Measurements from ENCODE around the gene TYK2. TPM values are rescaled to one million over a fixed set of nuclear protein-coding genes. Genes with fewer than 3 reads are reported as not detected.

TYK2 gene
- total and polyA plus RNA-seq, 2 of the 13 experiments (the other 11 are each of a cell fraction or from before 2014, with no cell fraction given), result 38.8 to 60.1 TPM

DNA sequence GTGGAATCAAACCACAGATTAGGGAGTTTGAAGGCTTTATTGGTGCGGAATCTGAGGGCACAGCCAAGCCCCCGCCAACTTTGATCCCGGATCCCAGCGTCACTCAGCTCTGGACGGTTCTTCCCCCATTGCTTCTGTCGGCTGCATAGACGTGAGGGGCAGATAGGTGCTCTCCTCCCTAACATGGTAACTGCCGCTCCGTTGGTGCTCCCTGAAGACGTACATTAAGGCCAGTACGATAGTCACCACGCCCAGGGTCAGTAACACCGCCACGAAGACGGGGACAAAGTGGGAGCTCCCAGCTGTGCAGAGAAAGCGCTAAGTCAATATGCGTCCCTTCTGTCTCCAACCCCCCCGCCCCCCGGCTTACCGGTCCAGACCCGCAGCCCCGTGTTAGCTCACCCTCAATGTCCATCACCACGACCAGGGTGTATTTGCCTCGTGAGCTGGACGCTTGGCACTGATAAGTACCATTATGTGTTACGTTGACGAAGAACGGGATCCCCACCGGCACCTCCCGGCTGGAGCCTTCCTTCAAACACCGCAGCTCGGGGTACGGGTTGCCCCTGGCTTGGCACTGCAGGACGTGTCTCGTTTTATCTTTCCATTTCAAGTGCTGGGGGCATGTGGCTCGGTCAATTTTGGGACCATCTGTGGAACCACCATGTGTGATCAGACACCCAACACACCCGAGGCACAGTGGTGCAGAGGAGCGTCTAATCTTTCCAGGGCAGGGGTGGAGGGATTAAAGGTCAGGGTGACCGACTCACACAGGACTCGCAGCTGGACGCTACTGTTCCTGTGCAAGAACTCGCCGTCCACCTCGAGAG is 46.4 kb downstream of the TYK2 start (continued):
- TF ChIP-seq, protein P1, sequence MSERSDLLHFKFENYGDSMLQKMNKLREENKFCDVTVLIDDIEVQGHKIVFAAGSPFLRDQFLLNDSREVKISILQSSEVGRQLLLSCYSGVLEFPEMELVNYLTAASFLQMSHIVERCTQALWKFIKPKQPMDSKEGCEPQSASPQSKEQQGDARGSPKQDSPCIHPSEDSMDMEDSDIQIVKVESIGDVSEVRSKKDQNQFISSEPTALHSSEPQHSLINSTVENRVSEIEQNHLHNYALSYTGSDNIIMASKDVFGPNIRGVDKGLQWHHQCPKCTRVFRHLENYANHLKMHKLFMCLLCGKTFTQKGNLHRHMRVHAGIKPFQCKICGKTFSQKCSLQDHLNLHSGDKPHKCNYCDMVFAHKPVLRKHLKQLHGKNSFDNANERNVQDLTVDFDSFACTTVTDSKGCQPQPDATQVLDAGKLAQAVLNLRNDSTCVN (CRISPR knock-in tag; IDR thresholded peaks at IDR 0.05; ENCODE audit: borderline replicate concordance), result no peak
- no peak for TF ChIP-seq SMAD3 (CRISPR knock-in tag; IDR thresholded peaks at IDR 0.05)
- TF ChIP-seq, protein P2, sequence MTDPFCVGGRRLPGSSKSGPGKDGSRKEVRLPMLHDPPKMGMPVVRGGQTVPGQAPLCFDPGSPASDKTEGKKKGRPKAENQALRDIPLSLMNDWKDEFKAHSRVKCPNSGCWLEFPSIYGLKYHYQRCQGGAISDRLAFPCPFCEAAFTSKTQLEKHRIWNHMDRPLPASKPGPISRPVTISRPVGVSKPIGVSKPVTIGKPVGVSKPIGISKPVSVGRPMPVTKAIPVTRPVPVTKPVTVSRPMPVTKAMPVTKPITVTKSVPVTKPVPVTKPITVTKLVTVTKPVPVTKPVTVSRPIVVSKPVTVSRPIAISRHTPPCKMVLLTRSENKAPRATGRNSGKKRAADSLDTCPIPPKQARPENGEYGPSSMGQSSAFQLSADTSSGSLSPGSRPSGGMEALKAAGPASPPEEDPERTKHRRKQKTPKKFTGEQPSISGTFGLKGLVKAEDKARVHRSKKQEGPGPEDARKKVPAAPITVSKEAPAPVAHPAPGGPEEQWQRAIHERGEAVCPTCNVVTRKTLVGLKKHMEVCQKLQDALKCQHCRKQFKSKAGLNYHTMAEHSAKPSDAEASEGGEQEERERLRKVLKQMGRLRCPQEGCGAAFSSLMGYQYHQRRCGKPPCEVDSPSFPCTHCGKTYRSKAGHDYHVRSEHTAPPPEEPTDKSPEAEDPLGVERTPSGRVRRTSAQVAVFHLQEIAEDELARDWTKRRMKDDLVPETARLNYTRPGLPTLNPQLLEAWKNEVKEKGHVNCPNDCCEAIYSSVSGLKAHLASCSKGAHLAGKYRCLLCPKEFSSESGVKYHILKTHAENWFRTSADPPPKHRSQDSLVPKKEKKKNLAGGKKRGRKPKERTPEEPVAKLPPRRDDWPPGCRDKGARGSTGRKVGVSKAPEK (CRISPR knock-in tag; IDR thresholded peaks at IDR 0.05; ENCODE audit: borderline replicate concordance), result no peak
- TF ChIP-seq PCBP2 (optimal IDR thresholded peaks at IDR 0.05; ENCODE audit: low read depth, low read length, poor library complexity, severe bottlenecking), result no peak
- no peak for TF ChIP-seq MTA1 (CRISPR knock-in tag; IDR thresholded peaks at IDR 0.05; ENCODE audit: borderline replicate concordance)
- no peak for TF ChIP-seq ATRX (CRISPR knock-in tag; IDR thresholded peaks at IDR 0.05; ENCODE audit: borderline replicate concordance)
- no peak for TF ChIP-seq ATAD3A (CRISPR knock-in tag; IDR thresholded peaks at IDR 0.05)
- TF ChIP-seq, protein P3, sequence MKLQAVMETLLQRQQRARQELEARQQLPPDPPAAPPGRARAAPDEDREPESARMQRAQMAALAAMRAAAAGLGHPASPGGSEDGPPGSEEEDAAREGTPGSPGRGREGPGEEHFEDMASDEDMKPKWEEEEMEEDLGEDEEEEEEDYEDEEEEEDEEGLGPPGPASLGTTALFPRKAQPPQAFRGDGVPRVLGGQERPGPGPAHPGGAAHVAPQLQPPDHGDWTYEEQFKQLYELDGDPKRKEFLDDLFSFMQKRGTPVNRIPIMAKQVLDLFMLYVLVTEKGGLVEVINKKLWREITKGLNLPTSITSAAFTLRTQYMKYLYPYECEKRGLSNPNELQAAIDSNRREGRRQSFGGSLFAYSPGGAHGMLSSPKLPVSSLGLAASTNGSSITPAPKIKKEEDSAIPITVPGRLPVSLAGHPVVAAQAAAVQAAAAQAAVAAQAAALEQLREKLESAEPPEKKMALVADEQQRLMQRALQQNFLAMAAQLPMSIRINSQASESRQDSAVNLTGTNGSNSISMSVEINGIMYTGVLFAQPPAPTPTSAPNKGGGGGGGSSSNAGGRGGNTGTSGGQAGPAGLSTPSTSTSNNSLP (IDR thresholded peaks at IDR 0.05; ENCODE audit: low read depth, low read length), result no peak
- TF ChIP-seq, protein P4, sequence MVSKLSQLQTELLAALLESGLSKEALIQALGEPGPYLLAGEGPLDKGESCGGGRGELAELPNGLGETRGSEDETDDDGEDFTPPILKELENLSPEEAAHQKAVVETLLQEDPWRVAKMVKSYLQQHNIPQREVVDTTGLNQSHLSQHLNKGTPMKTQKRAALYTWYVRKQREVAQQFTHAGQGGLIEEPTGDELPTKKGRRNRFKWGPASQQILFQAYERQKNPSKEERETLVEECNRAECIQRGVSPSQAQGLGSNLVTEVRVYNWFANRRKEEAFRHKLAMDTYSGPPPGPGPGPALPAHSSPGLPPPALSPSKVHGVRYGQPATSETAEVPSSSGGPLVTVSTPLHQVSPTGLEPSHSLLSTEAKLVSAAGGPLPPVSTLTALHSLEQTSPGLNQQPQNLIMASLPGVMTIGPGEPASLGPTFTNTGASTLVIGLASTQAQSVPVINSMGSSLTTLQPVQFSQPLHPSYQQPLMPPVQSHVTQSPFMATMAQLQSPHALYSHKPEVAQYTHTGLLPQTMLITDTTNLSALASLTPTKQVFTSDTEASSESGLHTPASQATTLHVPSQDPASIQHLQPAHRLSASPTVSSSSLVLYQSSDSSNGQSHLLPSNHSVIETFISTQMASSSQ (IDR thresholded peaks at IDR 0.05; ENCODE audit: low read depth), result no peak
- TF ChIP-seq, protein P4 (CRISPR knock-in tag; IDR thresholded peaks at IDR 0.05; ENCODE audit: borderline replicate concordance), result no peak
- no peak for TF ChIP-seq XRCC5 (optimal IDR thresholded peaks at IDR 0.05; ENCODE audit: low read length)
- no peak for TF ChIP-seq ZFP36 (IDR thresholded peaks at IDR 0.05; ENCODE audit: borderline replicate concordance, low read depth, low read length, partially characterized antibody)
- TF ChIP-seq MATR3 (CRISPR knock-in tag; IDR thresholded peaks at IDR 0.05), result no peak
- TF ChIP-seq ZNF451 (CRISPR knock-in tag; IDR thresholded peaks at IDR 0.05), result no peak; the same call in 1 of the 2 replicates
- no peak for TF ChIP-seq GFI1 (CRISPR knock-in tag; IDR thresholded peaks at IDR 0.05; ENCODE audit: borderline replicate concordance)
- TF ChIP-seq, protein P5, sequence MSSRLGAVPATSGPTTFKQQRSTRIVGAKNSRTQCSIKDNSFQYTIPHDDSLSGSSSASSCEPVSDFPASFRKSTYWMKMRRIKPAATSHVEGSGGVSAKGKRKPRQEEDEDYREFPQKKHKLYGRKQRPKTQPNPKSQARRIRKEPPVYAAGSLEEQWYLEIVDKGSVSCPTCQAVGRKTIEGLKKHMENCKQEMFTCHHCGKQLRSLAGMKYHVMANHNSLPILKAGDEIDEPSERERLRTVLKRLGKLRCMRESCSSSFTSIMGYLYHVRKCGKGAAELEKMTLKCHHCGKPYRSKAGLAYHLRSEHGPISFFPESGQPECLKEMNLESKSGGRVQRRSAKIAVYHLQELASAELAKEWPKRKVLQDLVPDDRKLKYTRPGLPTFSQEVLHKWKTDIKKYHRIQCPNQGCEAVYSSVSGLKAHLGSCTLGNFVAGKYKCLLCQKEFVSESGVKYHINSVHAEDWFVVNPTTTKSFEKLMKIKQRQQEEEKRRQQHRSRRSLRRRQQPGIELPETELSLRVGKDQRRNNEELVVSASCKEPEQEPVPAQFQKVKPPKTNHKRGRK (CRISPR knock-in tag; IDR thresholded peaks at IDR 0.05), result no peak
- no peak; the same call in 1 of the 2 replicates for TF ChIP-seq ZNF607 (CRISPR knock-in tag; IDR thresholded peaks at IDR 0.05; ENCODE audit: borderline replicate concordance)
